ENCODE data around the gene DEPP1.
"Not testable (repeated sequence)": the region's sequence is repeated elsewhere in the genome, so short reads cannot be mapped to it uniquely, and the experiment has no call there.

DEPP1 gene

DNA sequence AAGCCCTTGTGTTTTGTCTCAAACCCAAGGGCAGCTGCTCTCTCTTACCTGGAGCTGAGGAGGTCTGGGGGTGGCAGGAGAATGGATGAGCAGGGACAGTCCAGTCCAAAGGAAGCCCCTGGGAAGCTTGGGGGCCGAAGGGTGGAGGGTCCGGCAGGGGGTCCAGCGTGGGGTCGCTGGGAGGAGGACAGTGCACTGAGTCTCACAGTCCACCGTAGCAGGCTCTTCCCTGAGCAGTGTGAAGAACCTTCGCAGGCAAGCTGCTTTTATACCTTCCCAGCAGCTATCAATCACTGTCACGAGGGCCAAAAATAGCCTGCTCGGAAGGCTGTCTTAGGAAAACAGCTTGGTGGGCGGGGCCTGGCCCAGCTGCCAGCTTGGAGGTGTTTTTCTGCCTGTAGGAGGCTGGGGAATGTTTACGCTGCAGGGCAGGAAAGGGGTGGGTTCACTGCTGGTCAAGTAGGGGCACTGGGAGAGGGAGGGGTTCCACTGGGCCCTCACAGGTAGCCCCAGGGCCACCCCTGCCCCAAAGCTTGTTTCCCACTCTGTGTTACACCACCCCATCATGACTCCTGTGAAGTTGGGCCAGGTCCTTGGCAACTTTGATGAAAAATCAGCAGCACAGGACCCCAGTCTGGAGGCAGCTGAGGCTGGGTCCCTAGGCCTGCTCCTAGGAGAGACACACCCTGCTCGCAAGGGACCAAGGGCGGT, at the start of gene DEPP1:
Gene DEPP1, minus strand, starts transcription at position 240 of the 711 bp plus-strand sequence. CDS start 779 bp downstream, outside the sequence.
- no peak for DNase-seq

- no peak for DNase-seq
These were observed 44.8 kb upstream of the DEPP1 start for GRCh38 chr10:45023426-45023825.

DNA sequence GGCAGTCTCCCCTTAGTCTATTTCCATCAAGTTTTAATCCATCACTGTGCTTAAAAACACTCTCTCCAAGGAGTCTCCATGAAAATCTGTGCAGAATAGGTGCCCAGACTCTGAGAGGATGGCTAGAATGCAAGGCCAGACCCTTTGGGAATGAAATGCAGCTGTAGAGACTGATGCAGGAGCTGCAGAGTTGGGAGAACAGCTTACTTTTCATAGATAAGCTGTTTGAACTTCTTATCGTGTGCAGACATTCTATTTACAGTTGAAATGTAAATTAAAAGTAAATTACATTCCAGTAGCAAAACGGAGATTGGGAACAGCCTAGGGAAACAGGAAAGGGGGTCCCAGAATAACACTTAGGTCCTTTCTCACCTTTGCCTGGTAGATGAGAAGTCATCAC, 37.0 kb upstream of the DEPP1 start:
- no peak for DNase-seq

DNA sequence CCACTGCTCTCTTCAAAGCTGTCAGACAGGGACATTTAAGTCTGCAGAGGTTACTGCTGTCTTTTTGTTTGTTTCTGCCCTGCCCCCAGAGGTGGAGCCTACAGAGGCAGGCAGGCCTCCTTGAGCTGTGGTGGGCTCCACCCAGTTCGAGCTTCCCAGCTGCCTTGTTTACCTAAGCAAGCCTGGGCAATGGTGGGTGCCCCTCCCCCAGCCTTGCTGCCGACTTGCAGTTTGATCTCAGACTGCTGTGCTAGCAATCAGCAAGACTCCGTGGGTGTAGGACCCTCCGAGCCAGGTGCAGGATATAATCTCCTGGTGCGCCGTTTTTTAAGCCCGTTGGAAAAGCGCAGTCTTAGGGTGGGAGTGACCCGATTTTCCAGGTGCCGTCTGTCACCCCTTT, 35.9 kb upstream of the DEPP1 start:
- DNase-seq: not testable (repeated sequence)

DNA sequence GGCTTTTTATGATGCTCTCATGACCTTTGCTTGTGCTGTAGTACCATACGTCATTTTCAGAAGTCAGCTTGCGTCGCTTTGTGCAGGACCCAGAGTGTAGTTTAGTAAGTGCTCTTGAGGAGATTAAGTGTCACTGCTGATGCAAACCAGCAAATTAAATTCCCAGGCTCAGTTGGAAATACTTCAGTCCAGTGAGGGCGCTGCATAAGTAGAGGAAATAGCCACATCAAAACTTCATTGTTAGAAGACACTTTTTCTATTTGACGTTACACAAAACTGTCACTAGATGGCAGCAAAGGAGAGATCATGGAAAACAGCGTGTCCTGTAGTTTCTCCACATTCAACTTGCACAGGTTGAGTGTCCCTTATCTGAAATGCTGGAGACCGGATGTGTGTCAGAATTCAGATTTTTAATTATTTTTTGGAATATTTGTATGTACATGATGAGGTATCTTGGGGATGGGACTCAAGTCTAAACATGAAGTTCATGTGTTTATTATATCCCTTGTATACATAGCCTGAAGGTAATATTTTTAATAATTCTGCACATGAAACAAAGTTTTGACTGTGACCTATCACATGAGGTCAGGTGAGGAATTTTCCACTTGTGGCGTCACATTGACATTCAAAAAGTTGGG, 30.0 kb upstream of the DEPP1 start:
- DNase-seq: no peak

GRCh38 chr10:45006276-45007030, 27.8 kb upstream of the DEPP1 start:
- no peak for DNase-seq

DNA sequence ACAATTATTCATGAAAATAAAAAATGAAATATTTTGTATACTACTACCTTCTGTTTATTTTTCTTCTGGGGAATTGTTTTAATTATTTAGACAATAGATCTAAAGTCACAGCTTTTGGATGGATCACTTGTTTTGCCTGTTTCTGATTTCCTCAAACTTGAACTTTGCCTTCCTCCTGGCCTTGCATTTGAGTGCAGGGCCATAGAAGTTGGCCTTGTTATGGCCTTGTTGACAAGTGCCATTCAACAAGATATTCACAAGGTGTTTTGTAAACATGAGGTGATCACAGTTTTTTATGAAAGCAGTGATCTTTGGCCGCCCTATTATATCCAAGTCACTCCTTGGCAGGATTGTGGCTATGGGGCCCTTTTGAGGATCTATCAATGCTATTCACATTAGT, 26.7 kb upstream of the DEPP1 start:
- no peak for DNase-seq

DNA sequence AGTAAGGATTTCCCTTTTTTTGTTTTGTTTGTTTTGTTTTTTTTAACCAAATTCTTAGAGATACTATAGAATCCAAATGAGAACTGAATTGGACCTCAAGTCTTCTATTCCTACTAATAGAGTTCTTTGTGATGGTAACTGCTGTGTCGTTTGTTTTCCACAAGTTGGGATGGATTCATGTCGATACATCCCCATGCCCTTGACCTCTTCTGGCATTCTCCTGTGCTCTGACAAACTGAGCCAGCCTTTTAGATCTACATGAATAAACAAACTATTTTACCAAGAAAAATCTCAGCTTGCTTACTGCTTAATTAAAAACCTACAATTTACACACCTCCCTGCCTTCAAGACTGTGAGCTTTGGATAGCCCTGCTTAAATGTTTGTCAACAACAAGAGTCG, 26.1 kb upstream of the DEPP1 start:
- DNase-seq: no peak

GRCh38 chr10:45003432-45004000, 24.9 kb upstream of the DEPP1 start:
- DNase-seq: no peak

GRCh38 chr10:45001381-45002148, 23.0 kb upstream of the DEPP1 start:
- DNase-seq: peak; percentile 58 to 60

DNA sequence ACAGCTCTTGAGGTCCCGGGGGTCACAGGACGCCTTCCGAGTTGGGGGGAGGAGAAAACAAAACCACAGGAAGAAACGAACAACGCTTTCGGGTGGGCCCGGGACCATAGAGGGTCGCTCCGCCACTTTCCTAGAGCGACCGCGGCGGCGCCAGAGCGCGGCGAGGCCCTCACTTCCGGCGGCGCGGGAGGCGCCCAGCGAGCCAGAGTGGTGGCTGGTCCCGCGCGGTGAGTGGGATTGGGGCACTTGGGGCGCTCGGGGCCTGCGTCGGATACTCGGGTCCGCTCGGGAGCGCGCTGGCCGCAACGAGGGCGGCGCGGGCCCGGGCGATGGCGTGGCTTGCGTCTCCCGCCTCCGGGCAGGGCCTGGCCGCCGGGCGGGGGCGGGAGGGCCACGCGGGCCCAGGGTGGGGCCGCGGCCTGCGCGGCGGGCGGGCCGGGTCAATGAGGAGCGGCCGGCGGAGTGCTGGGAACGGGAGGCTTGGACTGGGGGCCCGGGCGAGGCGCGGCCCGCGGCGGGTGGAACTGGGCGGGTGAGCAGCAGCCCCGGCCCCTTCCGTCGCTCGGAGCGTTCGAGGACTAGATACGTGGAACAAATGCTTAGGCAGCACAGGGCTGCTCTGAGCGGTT, 22.3 kb upstream of the DEPP1 start, which contains the start of gene ZNF22:
Gene ZNF22, plus strand, starts transcription at position 172 of the 629 bp plus-strand sequence. CDS start 2,446 bp downstream, outside the sequence.
- DNase-seq: peak; percentile 65 to 69

DNA sequence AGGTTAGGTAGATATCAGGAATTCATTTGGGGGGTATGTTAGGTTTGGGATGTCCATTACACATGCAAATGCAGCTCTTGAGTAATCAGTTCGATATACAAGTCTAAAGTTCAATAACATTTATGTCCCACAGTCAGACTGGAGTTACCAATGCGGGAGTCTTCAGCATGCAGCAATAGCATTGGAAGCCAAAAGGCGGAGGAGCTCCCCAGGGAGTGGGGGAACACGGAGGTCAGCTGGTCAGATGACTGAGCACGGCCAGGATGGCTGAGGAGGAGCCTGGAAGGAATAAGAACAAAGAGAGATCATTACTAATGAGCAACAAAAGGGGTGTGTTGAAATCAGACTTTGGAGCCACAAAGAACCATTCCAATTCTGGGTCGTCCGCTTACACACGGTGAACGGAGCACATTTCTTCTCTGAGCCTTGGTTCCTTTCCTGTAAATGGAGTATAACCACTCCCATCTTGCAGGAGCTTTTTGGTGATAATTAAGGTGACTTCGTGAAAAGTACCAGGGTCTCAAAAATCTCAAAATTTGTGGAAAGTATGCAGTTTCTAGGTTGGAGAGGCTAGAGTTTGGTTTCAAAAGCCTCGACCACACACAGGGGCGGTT, 21.6 kb upstream of the DEPP1 start:
- DNase-seq: no peak

DNA sequence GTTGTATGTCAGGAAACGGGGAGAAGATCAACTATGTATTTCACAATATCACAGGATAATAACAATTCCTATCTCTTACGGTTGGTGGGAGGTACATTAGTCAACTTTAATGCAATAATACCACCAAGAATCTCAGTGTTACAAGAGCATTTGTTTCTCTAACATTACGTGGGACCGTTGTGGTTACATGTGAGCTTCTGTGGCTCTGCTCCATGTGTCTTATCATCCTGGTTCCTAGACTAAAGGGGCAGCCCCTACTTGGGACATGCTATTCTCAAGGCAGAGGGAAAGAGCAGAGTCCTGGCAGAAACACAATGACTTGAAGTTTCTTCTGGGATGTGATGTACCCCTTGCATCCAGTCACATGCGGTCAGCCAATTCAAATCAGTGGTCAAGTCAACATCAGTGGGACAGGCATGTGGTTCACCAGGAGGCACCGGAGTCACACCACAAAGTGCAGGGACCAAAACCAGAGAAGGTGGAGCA, 19.6 kb upstream of the DEPP1 start:
- no peak for DNase-seq

DNA sequence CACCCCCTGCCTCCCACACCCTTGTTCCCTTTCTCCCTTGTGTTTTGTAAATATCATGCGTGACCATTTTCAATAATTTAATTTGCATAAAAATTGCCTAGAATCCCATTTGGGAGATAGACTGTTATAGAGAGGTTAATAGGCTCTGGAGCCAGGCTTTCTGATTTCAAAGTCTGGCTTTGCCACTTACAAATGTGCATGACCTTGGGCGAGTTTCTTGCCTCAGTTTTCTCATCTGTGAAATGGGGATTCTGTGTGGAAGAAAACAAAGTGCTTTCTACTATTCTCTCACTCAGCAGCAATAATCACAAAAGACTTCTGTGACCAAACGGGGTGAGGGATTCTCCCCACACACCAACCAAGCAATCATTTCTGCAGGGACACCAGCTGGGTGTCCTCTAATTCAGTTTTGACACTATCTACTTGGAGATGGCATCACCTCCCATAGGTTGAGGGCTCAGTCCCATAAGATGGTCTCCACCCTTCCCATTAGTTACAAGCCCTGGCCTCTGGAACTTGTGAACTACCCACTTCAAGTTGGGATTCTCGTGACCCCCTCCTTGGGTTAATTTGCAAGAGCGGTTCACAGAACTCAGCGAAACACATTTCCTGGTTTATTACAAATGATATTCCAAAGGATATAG, 18.6 kb upstream of the DEPP1 start:
- no peak for DNase-seq

DNA sequence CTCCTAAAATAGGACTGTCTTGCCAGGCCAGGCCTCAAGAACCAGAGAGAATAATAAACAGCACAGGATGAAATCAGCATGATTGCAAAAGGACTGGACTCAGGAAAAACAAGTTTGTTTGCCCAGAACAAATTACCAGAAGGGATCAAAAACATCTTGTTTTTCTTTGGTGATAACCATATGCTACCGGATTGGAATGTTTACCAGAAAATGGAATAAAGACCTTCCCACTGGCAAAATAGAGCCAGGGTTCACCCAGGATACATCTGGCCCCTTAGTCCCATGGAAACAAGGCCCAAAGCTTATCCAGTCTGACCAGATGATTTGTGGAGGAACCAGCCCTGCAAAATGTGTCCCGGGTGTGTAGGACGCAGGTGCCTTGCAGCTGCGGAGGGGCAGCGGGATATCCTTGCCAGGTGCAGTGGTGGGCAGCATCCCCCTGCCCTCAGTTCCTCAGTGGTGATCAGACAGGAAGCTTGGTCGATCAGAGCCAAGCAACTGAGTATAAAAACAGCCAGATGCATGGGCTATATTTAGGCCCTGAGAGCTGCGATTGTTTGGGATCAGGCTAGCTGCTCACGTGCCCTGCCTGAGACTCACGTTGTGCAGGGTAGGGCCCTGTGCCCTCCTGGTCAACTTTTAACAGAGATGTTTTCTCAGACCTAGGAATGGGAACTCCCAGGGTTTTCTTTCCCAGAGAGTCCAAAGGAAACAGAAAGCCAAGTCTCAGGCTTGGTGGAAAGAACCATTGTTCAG, 17.5 kb upstream of the DEPP1 start:
- no peak for DNase-seq

DNA sequence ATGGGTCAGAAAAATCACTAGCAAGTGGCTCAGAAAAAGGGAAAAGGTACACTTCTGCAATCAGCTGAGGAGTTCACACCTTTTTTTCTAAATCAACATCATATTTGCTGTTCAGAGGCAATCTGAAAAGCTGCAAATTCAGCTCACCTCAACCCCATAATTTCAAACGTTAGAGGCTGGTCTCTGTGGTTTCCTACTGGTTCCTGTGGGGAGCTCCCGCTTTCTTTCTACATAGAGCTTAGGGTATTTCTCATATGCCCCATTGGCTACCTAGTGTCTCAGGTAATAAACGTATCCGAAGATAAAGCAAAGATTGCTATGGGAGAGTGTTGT, 16.9 kb upstream of the DEPP1 start:
- no peak for DNase-seq

- DNase-seq: no peak
These were observed 16.3 kb upstream of the DEPP1 start for GRCh38 chr10:44994752-44995530.

GRCh38 chr10:44993922-44994751, 15.5 kb upstream of the DEPP1 start:
- DNase-seq: no peak

Data from stimulated activated CD4-positive, alpha-beta T cell treated with anti-CD3 and anti-CD28 coated beads, Interleukin-2, amount 100 ng/mL, for 24 hours (primary cell).